Naive thymus-derived CD4-positive, alpha-beta T cell (primary cell): ENCODE measurements around the gene SREBF2. TPM values are rescaled to one million over a fixed set of nuclear protein-coding genes. Genes with fewer than 3 reads are reported as not detected.

Experiments
- ATAC-seq: fragments of 150-1000 bp; cut with Tn5 transposase; 2 replicates; pipeline ENCODE4 v1.10.0; 2021; ENCODE audit warnings: mild to moderate bottlenecking, moderate library complexity
- CTCF ChIA-PET: fragments of 350-600 bp; sonication (Branson Sonifier 250); formaldehyde crosslinking; loops from one replicate; lab custom pipeline; 2021; ENCODE audit warnings: antibody characterized with exemption; lab: Charles Lee
- POLR2A ChIA-PET: fragments of 350-600 bp; sonication (Branson Sonifier 250); formaldehyde crosslinking; loops from one replicate; lab custom pipeline; 2021; ENCODE audit warnings: antibody characterized with exemption, inconsistent platforms; lab: Charles Lee
- DNase-seq, 9 donors: peaks; one replicate each; pipeline versions ENCODE4 v3.0.0 to v3.0.0-alpha.2; 2020 to 2022; ENCODE audit warnings: mixed read lengths in 1 of 9
- H3K27ac ChIP-seq: one replicate; pipeline ENCODE4 v1.7.0; 2013; ENCODE audit warnings: mild to moderate bottlenecking, low read depth, low read length, moderate library complexity
- H3K27me3 ChIP-seq, 2 donors: one replicate each; pipeline ENCODE4 v1.7.0; 2013; ENCODE audit warnings: low read length in 2 of 2, mild to moderate bottlenecking in 2 of 2, moderate library complexity in 2 of 2; ENCODE audit not compliant: control insufficient read depth in 2 of 2, insufficient read depth in 2 of 2
- H3K36me3 ChIP-seq, 3 experiments: 1 replicate in 2 of 3; 2 replicates in 1 of 3; pipeline ENCODE4 v1.7.0; 2013; ENCODE audit warnings: low read length in 3 of 3, mild to moderate bottlenecking in 3 of 3, moderate library complexity in 1 of 3; ENCODE audit not compliant: insufficient read depth in 3 of 3, control insufficient read depth in 2 of 3
- H3K4me1 ChIP-seq, 2 donors: one replicate each; pipeline ENCODE4 v1.7.0; 2013; ENCODE audit warnings: low read length in 2 of 2, mild to moderate bottlenecking in 2 of 2, moderate library complexity in 1 of 2; ENCODE audit not compliant: control insufficient read depth in 2 of 2, insufficient read depth in 2 of 2
- H3K4me3 ChIP-seq: 2 replicates; pipeline ENCODE4 v1.7.0; 2013; ENCODE audit warnings: mild to moderate bottlenecking, low read length
- H3K9me3 ChIP-seq, 3 experiments: 1 replicate in 2 of 3; 2 replicates in 1 of 3; pipeline ENCODE4 v1.7.0; 2013; ENCODE audit warnings: low read length in 3 of 3; ENCODE audit not compliant: control insufficient read depth in 2 of 3
- H3K27ac Mint-ChIP-seq, 9 donors: one replicate each; pipeline ENCODE4 v1.8.0; 2020 to 2022; ENCODE audit warnings: mixed read lengths in 9 of 9, mild to moderate bottlenecking in 8 of 9, moderate library complexity in 5 of 9, inconsistent platforms in 2 of 9
- H3K27me3 Mint-ChIP-seq, 5 donors: one replicate each; pipeline ENCODE4 v1.8.0; 2021 to 2022; ENCODE audit warnings: mixed read lengths in 5 of 5, mild to moderate bottlenecking in 1 of 5
- H3K36me3 Mint-ChIP-seq, 5 donors: one replicate each; pipeline ENCODE4 v1.8.0; 2020 to 2022; ENCODE audit warnings: mixed read lengths in 5 of 5, mild to moderate bottlenecking in 3 of 5, inconsistent platforms in 1 of 5
- H3K4me1 Mint-ChIP-seq, 7 donors: one replicate each; pipeline ENCODE4 v1.8.0; 2020 to 2022; ENCODE audit warnings: mixed read lengths in 7 of 7, mild to moderate bottlenecking in 3 of 7, inconsistent platforms in 1 of 7
- H3K4me3 Mint-ChIP-seq, 10 donors: one replicate each; pipeline ENCODE4 v1.8.0; 2020 to 2022; ENCODE audit warnings: mild to moderate bottlenecking in 10 of 10, mixed read lengths in 10 of 10, moderate library complexity in 6 of 10, inconsistent platforms in 2 of 10
- H3K9me3 Mint-ChIP-seq, 11 donors: one replicate each; pipeline ENCODE4 v1.8.0; 2020 to 2022; ENCODE audit warnings: mixed read lengths in 11 of 11, mild to moderate bottlenecking in 4 of 11, inconsistent platforms in 1 of 11, moderate library complexity in 1 of 11
- intact Hi-C, 2 donors: fragments of 100-400 bp; cut with micrococcal nuclease; formaldehyde crosslinking; loops; one replicate each; pipeline ENCODE4 v1.15.1; 2023
- polyA plus RNA-seq, 2 donors: library from polyadenylated mRNA; unstranded; fragments of 300-500 nt; fragmentation: Illumina TruSeq; gene quantifications; one replicate each; pipeline ENCODE4 v1.2.3, GENCODE V29; 2021
- total RNA-seq, 6 experiments: library from RNA in 5 of 6; stranded (reverse) in 5 of 6; gene quantifications; 1 replicate in 5 of 6; 2 replicates in 1 of 6; pipeline ENCODE4 v1.2.3 and lab custom pipeline; 2021 to 2026

Gene SREBF2
- total and polyA plus RNA-seq, 7 experiments from 2014 or later: 17.4 to 117 (median 84.0) TPM

GRCh38 chr22:41845380-41846267 is 12.7 kb downstream of the SREBF2 start:
- peaks cover 0 to 8% (median 0%) of the 10 kb centered on the region in 5 donors for H3K36me3 Mint-ChIP-seq
- ChIA-PET POLR2A (interaction anchor here (1.4 to 3.6 kb wide), 2 partner anchors 12 to 44 kb away, joined by 3 to 22 read pairs; partner anchors contain the start of gene SREBF2), CTCF (interaction anchor here (1.0 to 2.6 kb wide), 2 partner anchors 11 to 179 kb away, joined by 4 to 12 read pairs; no protein-coding TSS in a partner anchor)
- Histone ChIP-seq H3K36me3 (no peaks in the 10 kb centered on the region), H3K4me1 (peaks cover 4 to 17% of the 10 kb centered on the region in 2 donors), H3K9me3 (no peaks in the 10 kb centered on the region), H3K27ac (no peak overlapping the region), H3K27me3 (no peaks in the 10 kb centered on the region), H3K4me3 (no peak overlapping the region)
- H3K27me3 Mint-ChIP-seq: no peaks in the 10 kb centered on the region
- peak overlapping the region in 7 of 9 donors; percentile 3 to 56 (median 26) for H3K27ac Mint-ChIP-seq
- peaks cover 29 to 69% (median 59%) of the 10 kb centered on the region in 7 donors for H3K4me1 Mint-ChIP-seq
- DNase-seq (no peak), ATAC-seq (no peak)
- intact Hi-C loops: no loop called here
- H3K4me3 Mint-ChIP-seq: no peak overlapping the region
- H3K9me3 Mint-ChIP-seq: no peaks in the 10 kb centered on the region

DNA sequence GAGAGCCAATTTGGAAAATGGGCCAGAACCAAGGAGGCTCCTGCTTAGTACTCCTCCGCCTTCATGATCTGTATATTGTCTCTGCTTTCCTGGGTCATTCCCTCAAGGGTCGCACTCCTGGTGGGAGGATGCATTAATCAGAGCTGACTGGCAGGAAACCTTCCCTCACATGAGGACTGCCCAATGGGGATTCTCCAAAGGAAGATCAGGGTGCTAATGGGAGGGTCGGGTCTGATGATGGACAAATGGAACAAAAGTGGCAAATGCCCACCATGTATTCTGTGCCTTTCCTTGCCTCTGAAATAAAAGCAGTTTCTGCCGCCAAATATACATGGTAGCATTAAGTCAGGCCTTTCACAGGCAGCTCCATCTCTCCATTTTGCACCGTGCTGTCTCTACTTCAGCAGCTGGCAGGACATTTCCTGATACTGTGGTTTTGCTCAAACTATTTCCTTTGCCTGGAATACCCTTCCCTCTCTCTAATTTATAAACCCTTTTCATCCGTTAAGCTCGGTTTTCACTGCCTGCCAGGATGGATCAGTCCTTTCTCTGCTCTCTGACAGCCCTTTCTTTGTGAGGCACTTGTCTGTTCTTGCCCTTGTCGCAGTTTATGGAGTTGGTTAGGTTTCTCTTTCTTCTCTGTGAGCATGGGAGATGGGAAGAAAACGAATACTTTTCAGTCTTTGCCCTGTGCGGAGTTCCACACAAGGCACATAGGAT is 13.5 kb downstream of the SREBF2 start:
- Mint-ChIP-seq H3K27ac (peak overlapping the region in 7 of 9 donors; percentile 11 to 77 (median 43)), H3K9me3 (no peaks in the 10 kb centered on the region), H3K4me3 (peak overlapping the region in 1 of 10 donors; percentile 5), H3K36me3 (peaks cover 0 to 8% (median 0%) of the 10 kb centered on the region in 5 donors), H3K4me1 (peaks cover 28 to 61% (median 55%) of the 10 kb centered on the region in 7 donors), H3K27me3 (no peaks in the 10 kb centered on the region)
- no peaks in the 10 kb centered on the region for H3K27me3 ChIP-seq
- ChIA-PET POLR2A (interaction anchor here (0.6 kb wide), 1 partner anchor 15 kb away, joined by 3 read pairs; no protein-coding TSS in a partner anchor), CTCF (interaction anchor here (1.0 to 2.6 kb wide), 2 partner anchors 11 to 179 kb away, joined by 4 to 12 read pairs; no protein-coding TSS in a partner anchor)
- intact Hi-C loops: no loop called here
- H3K36me3 ChIP-seq: no peaks in the 10 kb centered on the region
- H3K27ac ChIP-seq: no peak overlapping the region
- no peak for ATAC-seq
- no peak for DNase-seq
- H3K4me3 ChIP-seq: no peak overlapping the region
- no peaks in the 10 kb centered on the region for H3K9me3 ChIP-seq
- H3K4me1 ChIP-seq: peaks cover 4 to 17% of the 10 kb centered on the region in 2 donors

DNA sequence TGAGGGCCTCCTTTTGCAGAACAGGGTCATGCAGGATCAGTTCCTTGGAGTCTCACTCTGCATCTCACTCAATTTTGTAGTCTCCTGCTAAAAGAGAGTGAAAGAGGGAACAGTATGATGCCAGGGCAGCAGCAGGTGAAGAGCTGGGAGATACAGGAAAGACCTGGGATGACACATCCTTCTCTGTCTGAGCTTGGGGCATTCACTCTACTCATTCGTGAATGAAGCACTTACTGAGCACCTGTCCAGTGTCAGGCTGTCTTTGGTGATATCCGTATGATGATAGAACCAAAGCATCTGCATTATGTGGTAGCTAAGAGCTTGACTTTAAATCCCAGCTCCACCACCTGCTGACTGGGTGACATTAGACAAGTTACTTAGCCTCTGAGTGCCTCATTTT is 14.4 kb downstream of the SREBF2 start:
- ATAC-seq: no peak
- Mint-ChIP-seq H3K27ac (peak overlapping the region in 7 of 9 donors; percentile 11 to 77 (median 47)), H3K9me3 (no peaks in the 10 kb centered on the region), H3K4me1 (peaks cover 30 to 56% (median 52%) of the 10 kb centered on the region in 7 donors), H3K27me3 (no peaks in the 10 kb centered on the region), H3K36me3 (peaks cover 0 to 6% (median 0%) of the 10 kb centered on the region in 5 donors), H3K4me3 (no peak overlapping the region)
- DNase-seq: no peak
- H3K27me3 ChIP-seq: no peaks in the 10 kb centered on the region
- H3K4me1 ChIP-seq: peaks cover 4 to 17% of the 10 kb centered on the region in 2 donors
- H3K27ac ChIP-seq: no peak overlapping the region
- no peaks in the 10 kb centered on the region for H3K36me3 ChIP-seq
- H3K4me3 ChIP-seq: no peak overlapping the region
- intact Hi-C loops: no loop called here
- ChIA-PET CTCF (interaction anchor here (0.6 to 2.6 kb wide), 3 partner anchors 10 to 115 kb away, joined by 3 to 12 read pairs (median 3); no protein-coding TSS in a partner anchor), POLR2A (interaction anchor here (0.7 to 1.0 kb wide), 2 partner anchors 8 to 150 kb away, joined by 3 read pairs; no protein-coding TSS in a partner anchor)
- H3K9me3 ChIP-seq: no peaks in the 10 kb centered on the region

GRCh38 chr22:41848468-41848867 is 15.6 kb downstream of the SREBF2 start:
- Histone ChIP-seq H3K36me3 (no peaks in the 10 kb centered on the region), H3K27me3 (no peaks in the 10 kb centered on the region), H3K9me3 (no peaks in the 10 kb centered on the region), H3K4me3 (no peak overlapping the region), H3K27ac (no peak overlapping the region), H3K4me1 (peaks cover 4 to 10% of the 10 kb centered on the region in 2 donors)
- ChIA-PET CTCF (no interaction called here), POLR2A (no interaction called here)
- Mint-ChIP-seq H3K4me1 (peaks cover 32 to 52% (median 47%) of the 10 kb centered on the region in 7 donors), H3K27me3 (no peaks in the 10 kb centered on the region), H3K36me3 (peaks cover 0 to 9% (median 2%) of the 10 kb centered on the region in 5 donors), H3K4me3 (no peak overlapping the region), H3K9me3 (no peaks in the 10 kb centered on the region), H3K27ac (peak overlapping the region in 2 of 9 donors; percentile 27 to 51)
- DNase-seq (no peak), ATAC-seq (peak; percentile 79)
- intact Hi-C loops: no loop called here

DNA sequence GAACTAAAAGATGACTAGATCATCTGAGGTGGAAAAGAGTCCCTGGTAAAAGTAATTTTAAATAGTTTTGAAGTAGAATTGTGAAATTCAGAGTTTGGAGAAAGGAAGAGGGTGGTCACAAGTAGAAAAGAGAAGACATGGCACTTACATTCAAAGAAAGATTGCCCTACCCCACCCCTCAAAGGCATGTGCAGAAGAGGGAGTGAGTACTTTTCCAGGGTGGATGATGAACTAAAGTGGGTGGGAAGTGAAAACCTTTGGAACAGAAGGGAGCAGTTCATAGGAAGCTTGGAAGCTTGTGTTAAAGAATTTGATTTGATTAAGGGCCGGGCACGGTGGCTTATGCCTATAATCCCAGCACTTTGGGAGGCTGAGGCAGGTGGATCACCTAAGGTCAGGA is 23.6 kb downstream of the SREBF2 start:
- H3K4me1 ChIP-seq: peaks cover 10 to 19% of the 10 kb centered on the region in 2 donors
- Mint-ChIP-seq H3K4me1 (peaks cover 32 to 65% (median 50%) of the 10 kb centered on the region in 7 donors), H3K36me3 (peaks cover 0 to 10% (median 5%) of the 10 kb centered on the region in 5 donors), H3K27ac (peak overlapping the region; percentile 5 to 91 (median 78)), H3K27me3 (no peaks in the 10 kb centered on the region), H3K4me3 (peak overlapping the region in 3 of 10 donors; percentile 42 to 59 (median 47)), H3K9me3 (no peaks in the 10 kb centered on the region)
- ChIA-PET POLR2A (interaction anchor here (0.6 to 2.2 kb wide), 7 partner anchors 10 to 85 kb away, joined by 3 to 18 read pairs (median 4); partner anchors contain the start of genes CCDC134 and SREBF2), CTCF (interaction anchor here (0.8 to 3.6 kb wide), 8 partner anchors 10 to 159 kb away, joined by 3 to 22 read pairs (median 6); partner anchors contain the start of gene MEI1)
- H3K27me3 ChIP-seq: no peaks in the 10 kb centered on the region
- ATAC-seq (no peak), DNase-seq (no peak)
- no peaks in the 10 kb centered on the region for H3K9me3 ChIP-seq
- H3K27ac ChIP-seq: no peak overlapping the region
- intact Hi-C loops: no loop called here
- H3K36me3 ChIP-seq: no peaks in the 10 kb centered on the region
- no peak overlapping the region for H3K4me3 ChIP-seq
